Measurements from ENCODE around the gene ANKFN1.
"Not testable (repeated sequence)": the region's sequence is repeated elsewhere in the genome, so short reads cannot be mapped to it uniquely, and the experiment has no call there.

The ANKFN1 gene

GRCh38 chr17:56284482-56284881 lies 131.2 kb downstream of the ANKFN1 start:
- DNase-seq: no peak
- Histone ChIP-seq H3K9ac (ENCODE audit: low read length) (no peak overlapping the region), H3K27me3 (replicated peaks; ENCODE audit: insufficient read depth, low read length) (no peaks in the 10 kb centered on the region), H3F3A (ENCODE audit: insufficient read depth, low read length) (no peaks in the 10 kb centered on the region), H3K4me3 (ENCODE audit: low read length) (no peak overlapping the region), H3K4me1 (ENCODE audit: low read length) (no peaks in the 10 kb centered on the region), H3K27ac (ENCODE audit: low read length) (no peak overlapping the region), H3K36me3 (replicated peaks; ENCODE audit: insufficient read depth, low read length) (no peaks in the 10 kb centered on the region), H3K9me3 (replicated peaks; ENCODE audit: insufficient read depth, low read length) (no peaks in the 10 kb centered on the region), H4K20me1 (ENCODE audit: insufficient read depth, low read length) (no peaks in the 10 kb centered on the region), H2AFZ (ENCODE audit: low read length) (no peak overlapping the region), H3K9me2 (replicated peaks; ENCODE audit: insufficient read depth, low read length) (no peaks in the 10 kb centered on the region), H3K4me2 (ENCODE audit: low read depth, low read length) (no peak overlapping the region), H3K79me2 (ENCODE audit: low read length) (no peaks in the 10 kb centered on the region)
- TF ChIP-seq EZH2phosphoT487 (IDR thresholded peaks at IDR 0.05; ENCODE audit: low read length) (no peak), EZH2 (optimal IDR thresholded peaks at IDR 0.05; ENCODE audit: low read depth, low read length) (no peak), CTCF (IDR thresholded peaks at IDR 0.05; ENCODE audit: low read length) (no peak)

- DNase-seq; H3K27me3 ChIP-seq (replicated peaks; ENCODE audit: insufficient read depth, low read length); H3K4me1 ChIP-seq (ENCODE audit: low read length); H3K9me3 ChIP-seq (replicated peaks; ENCODE audit: insufficient read depth, low read length); H3K79me2 ChIP-seq (ENCODE audit: low read length); H3K36me3 ChIP-seq (replicated peaks; ENCODE audit: insufficient read depth, low read length); H3K4me2 ChIP-seq (ENCODE audit: low read depth, low read length); H2AFZ ChIP-seq (ENCODE audit: low read length); H3K9ac ChIP-seq (ENCODE audit: low read length); H3F3A ChIP-seq (ENCODE audit: insufficient read depth, low read length); H3K4me3 ChIP-seq (ENCODE audit: low read length); H3K9me2 ChIP-seq (replicated peaks; ENCODE audit: insufficient read depth, low read length); H3K27ac ChIP-seq (ENCODE audit: low read length); H4K20me1 ChIP-seq (ENCODE audit: insufficient read depth, low read length): not testable (repeated sequence)
Measured at GRCh38 chr17:56288786-56289185, 135.5 kb downstream of the ANKFN1 start.

- Histone ChIP-seq H2AFZ (ENCODE audit: low read length) (no peak overlapping the region), H3K27ac (ENCODE audit: low read length) (no peak overlapping the region)
Measured at GRCh38 chr17:56289321-56289720, 136.0 kb downstream of the ANKFN1 start.

More at GRCh38 chr17:56289321-56289720, 136.0 kb downstream of the ANKFN1 start:
- Histone ChIP-seq H3K79me2 (ENCODE audit: low read length) (no peaks in the 10 kb centered on the region), H4K20me1 (ENCODE audit: insufficient read depth, low read length) (no peaks in the 10 kb centered on the region), H3K36me3 (replicated peaks; ENCODE audit: insufficient read depth, low read length) (no peaks in the 10 kb centered on the region), H3K4me1 (ENCODE audit: low read length) (no peaks in the 10 kb centered on the region), H3K9ac (ENCODE audit: low read length) (no peak overlapping the region), H3K4me2 (ENCODE audit: low read depth, low read length) (no peak overlapping the region), H3K9me3 (replicated peaks; ENCODE audit: insufficient read depth, low read length) (no peaks in the 10 kb centered on the region), H3K4me3 (ENCODE audit: low read length) (no peak overlapping the region), H3K9me2 (replicated peaks; ENCODE audit: insufficient read depth, low read length) (no peaks in the 10 kb centered on the region), H3F3A (ENCODE audit: insufficient read depth, low read length) (no peaks in the 10 kb centered on the region), H3K27me3 (replicated peaks; ENCODE audit: insufficient read depth, low read length) (no peaks in the 10 kb centered on the region)
- DNase-seq: no peak
- TF ChIP-seq EZH2 (optimal IDR thresholded peaks at IDR 0.05; ENCODE audit: low read depth, low read length) (no peak), EZH2phosphoT487 (IDR thresholded peaks at IDR 0.05; ENCODE audit: low read length) (no peak), CTCF (IDR thresholded peaks at IDR 0.05; ENCODE audit: low read length) (no peak)

Data from MM.1S (cell line).